Measurements from ENCODE around the gene GRHL1. TPM values are rescaled to one million over a fixed set of nuclear protein-coding genes. Genes with fewer than 3 reads are reported as not detected.

The GRHL1 gene, protein sequence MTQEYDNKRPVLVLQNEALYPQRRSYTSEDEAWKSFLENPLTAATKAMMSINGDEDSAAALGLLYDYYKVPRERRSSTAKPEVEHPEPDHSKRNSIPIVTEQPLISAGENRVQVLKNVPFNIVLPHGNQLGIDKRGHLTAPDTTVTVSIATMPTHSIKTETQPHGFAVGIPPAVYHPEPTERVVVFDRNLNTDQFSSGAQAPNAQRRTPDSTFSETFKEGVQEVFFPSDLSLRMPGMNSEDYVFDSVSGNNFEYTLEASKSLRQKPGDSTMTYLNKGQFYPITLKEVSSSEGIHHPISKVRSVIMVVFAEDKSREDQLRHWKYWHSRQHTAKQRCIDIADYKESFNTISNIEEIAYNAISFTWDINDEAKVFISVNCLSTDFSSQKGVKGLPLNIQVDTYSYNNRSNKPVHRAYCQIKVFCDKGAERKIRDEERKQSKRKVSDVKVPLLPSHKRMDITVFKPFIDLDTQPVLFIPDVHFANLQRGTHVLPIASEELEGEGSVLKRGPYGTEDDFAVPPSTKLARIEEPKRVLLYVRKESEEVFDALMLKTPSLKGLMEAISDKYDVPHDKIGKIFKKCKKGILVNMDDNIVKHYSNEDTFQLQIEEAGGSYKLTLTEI
- 1.7 TPM in 2 replicates for polyA plus RNA-seq (2011; rRNA removed)
- 2.4 and 2.8 TPM in 2 replicates for polyA minus RNA-seq (2011; rRNA and poly(A)+ RNA removed)

DNA sequence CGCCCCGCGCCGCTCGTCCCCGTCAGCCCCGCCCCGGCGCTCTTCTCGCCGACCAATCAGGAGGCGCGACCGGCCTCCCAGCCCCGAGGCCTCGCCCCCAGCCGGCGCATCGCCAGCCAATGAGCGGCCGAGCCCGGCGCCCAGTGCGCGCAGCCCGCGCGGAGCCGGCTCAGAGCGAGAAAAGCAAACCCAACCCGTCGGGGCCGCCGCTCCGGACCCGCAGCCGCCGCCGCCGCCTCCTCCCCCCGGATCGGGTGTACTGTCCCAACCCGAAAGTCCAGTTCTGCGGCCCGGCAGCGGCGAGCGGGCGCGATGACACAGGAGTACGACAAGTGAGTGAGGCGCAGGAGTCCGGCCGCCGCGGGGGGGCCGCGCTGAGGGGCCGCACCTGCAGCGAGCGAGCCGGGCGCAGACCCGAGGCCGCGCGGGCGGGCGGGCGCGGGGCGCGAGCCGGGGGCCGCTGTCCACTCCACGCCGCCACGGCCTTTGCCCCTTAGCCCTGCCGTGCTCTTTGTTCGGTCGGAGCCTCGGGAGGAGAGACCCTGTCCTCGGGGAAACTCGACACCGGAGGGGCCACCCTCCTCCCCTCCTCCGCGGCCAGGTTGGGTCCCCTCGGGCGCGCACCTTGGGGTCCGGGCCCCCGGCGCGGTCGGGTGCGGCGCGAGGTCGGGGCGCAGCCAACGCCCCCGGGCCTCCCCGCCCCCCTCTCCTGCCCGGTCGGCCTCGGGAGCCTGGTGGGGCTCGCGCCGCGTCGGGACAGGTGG is at the start of gene GRHL1:
Gene GRHL1 (plus strand): TSS at position 172 of the 764 bp plus-strand sequence. CDS start 141 bp downstream, at position 313.
- H3K27me3 ChIP-seq (ENCODE audit: control insufficient read depth, insufficient read depth, low read length), result no peaks in the 10 kb centered on the region
- POLR2A ChIA-PET, result no interaction called here
- DNase-seq (ENCODE audit: low read depth), result peak; percentile 35
- peak within 1 kb of the TSS; percentile 58 for H3K4me3 ChIP-seq (ENCODE audit: low read depth, low read length)
- CTCF ChIA-PET, result interaction anchor here (1.1 kb wide), 1 partner anchor 12 kb away, joined by 3 read pairs; no protein-coding TSS in a partner anchor
- H3K36me3 ChIP-seq (ENCODE audit: control insufficient read depth, insufficient read depth, low read length), result no peaks in the 10 kb centered on the region
- TF ChIP-seq, protein P1, sequence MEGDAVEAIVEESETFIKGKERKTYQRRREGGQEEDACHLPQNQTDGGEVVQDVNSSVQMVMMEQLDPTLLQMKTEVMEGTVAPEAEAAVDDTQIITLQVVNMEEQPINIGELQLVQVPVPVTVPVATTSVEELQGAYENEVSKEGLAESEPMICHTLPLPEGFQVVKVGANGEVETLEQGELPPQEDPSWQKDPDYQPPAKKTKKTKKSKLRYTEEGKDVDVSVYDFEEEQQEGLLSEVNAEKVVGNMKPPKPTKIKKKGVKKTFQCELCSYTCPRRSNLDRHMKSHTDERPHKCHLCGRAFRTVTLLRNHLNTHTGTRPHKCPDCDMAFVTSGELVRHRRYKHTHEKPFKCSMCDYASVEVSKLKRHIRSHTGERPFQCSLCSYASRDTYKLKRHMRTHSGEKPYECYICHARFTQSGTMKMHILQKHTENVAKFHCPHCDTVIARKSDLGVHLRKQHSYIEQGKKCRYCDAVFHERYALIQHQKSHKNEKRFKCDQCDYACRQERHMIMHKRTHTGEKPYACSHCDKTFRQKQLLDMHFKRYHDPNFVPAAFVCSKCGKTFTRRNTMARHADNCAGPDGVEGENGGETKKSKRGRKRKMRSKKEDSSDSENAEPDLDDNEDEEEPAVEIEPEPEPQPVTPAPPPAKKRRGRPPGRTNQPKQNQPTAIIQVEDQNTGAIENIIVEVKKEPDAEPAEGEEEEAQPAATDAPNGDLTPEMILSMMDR (IDR thresholded peaks at IDR 0.05; ENCODE audit: insufficient read depth, low read depth, low read length), result no peak

DNA sequence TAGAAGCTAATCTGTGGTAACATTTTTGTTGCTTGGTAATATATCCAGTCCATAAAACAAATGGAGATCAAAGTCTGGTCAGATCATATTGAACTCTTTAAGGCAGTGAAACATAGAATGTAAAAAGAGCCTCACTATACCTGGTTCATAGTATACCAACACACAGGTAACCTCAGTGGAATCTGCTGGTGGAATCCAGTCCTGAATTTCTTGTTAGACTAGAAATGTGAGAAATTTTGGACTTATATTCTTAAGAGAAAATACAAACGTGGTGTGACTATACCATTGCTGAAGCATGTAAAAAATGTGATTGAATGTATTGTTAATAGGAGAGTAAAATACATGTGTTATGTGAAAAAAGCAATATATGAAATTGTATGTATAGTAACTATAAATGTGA is 46.1 kb upstream of the GRHL1 start:
- no peaks in the 10 kb centered on the region for H3K27me3 ChIP-seq (ENCODE audit: control insufficient read depth, insufficient read depth, low read length)
- CTCF ChIA-PET, result interaction anchor here (0.6 to 0.7 kb wide), 2 partner anchors 187 to 521 kb away, joined by 3 read pairs; no protein-coding TSS in a partner anchor
- TF ChIP-seq, protein P1 (IDR thresholded peaks at IDR 0.05; ENCODE audit: insufficient read depth, low read depth, low read length), result no peak
- H3K36me3 ChIP-seq (ENCODE audit: control insufficient read depth, insufficient read depth, low read length), result no peaks in the 10 kb centered on the region; the same call in none of the 2 replicates
- POLR2A ChIA-PET, result no interaction called here
- H3K4me3 ChIP-seq (ENCODE audit: low read depth, low read length), result no peak overlapping the region
- DNase-seq (ENCODE audit: low read depth), result no peak

DNA sequence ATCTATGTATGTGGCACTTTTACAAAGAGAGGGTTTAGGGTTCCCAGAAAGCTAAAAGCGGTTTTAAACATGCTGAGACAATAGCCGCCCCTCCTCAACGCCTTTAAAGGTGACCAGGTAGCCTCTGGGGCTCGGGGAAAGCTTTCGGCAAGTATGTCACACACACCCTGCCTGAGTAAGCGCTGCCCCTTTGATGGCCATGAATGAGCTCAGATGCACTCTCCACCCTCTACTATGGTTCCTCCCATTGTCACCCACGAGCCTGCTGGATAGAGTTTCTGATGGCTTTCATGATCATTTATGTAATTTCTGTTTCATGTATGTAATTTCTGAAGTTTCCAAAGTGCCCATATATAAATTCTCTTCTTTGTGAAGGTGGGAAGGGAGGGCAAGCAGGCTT is 44.1 kb upstream of the GRHL1 start:
- TF ChIP-seq, protein P1 (IDR thresholded peaks at IDR 0.05; ENCODE audit: insufficient read depth, low read depth, low read length), result no peak
- Histone ChIP-seq H3K36me3 (ENCODE audit: control insufficient read depth, insufficient read depth, low read length) (no peaks in the 10 kb centered on the region; the same call in none of the 2 replicates), H3K4me3 (ENCODE audit: low read depth, low read length) (no peak overlapping the region), H3K27me3 (ENCODE audit: control insufficient read depth, insufficient read depth, low read length) (no peaks in the 10 kb centered on the region)
- ChIA-PET POLR2A (no interaction called here), CTCF (interaction anchor here (0.7 kb wide), 1 partner anchor 9 kb away, joined by 3 read pairs; no protein-coding TSS in a partner anchor)
- no peak for DNase-seq (ENCODE audit: low read depth)

DNA sequence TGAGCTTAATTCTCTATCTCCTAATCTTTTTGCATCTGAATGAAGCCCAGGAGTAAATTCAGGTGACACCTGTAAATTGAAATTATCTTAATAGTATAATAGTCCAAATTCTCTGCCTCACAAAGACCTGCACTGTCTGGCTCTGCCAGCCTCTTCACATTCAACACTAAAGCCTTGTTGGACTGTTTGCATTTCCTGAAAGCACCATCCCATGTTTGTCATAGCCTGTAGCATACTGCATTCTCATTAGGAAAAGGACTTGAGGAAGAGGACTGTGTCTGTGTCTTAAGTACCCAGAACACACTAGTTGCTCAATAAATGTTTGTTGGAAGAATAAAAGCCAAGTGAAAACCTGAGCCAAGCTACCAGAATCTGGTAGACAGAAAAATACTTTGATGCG is 42.9 kb upstream of the GRHL1 start:
- TF ChIP-seq, protein P1 (IDR thresholded peaks at IDR 0.05; ENCODE audit: insufficient read depth, low read depth, low read length), result no peak
- Histone ChIP-seq H3K27me3 (ENCODE audit: control insufficient read depth, insufficient read depth, low read length) (no peaks in the 10 kb centered on the region), H3K36me3 (ENCODE audit: control insufficient read depth, insufficient read depth, low read length) (no peaks in the 10 kb centered on the region; the same call in none of the 2 replicates), H3K4me3 (ENCODE audit: low read depth, low read length) (no peak overlapping the region)
- no peak for DNase-seq (ENCODE audit: low read depth)
- ChIA-PET POLR2A (no interaction called here), CTCF (no interaction called here)

Measured in BJ (cell line).